ENCODE results near the gene UBE2Q1. TPM values are rescaled to one million over a fixed set of nuclear protein-coding genes. Genes with fewer than 3 reads are reported as not detected.

UBE2Q1 gene
- total and polyA plus RNA-seq, 2 of the 4 experiments (the other 2 are of a cell fraction) = 20.6 to 24.7 TPM

- Histone ChIP-seq H3K4me3 (ENCODE audit: insufficient read depth, low read depth, low read length) (no peak overlapping the region), H3K27ac (ENCODE audit: insufficient read depth, low read length) (no peak overlapping the region), H2BK120ac (ENCODE audit: low read depth, low read length) (no peak overlapping the region), H2BK20ac (ENCODE audit: low read depth, low read length) (no peak overlapping the region), H3K14ac (replicated peaks; ENCODE audit: low read depth, low read length) (no peak overlapping the region), H4K20me1 (ENCODE audit: insufficient read depth, low read length) (peaks cover 18% of the 10 kb centered on the region), H3K27me3 (ENCODE audit: control insufficient read depth, insufficient read depth, low read length) (peaks cover 30% of the 10 kb centered on the region), H3K4me2 (ENCODE audit: low read depth, low read length) (no peak overlapping the region), H3K79me1 (ENCODE audit: low read depth in 1 of 2, low read length in 2 of 2) (no peaks in the 10 kb centered on the region), H2AK5ac (ENCODE audit: low read depth, low read length) (no peak overlapping the region), H3K9ac (ENCODE audit: low read depth, low read length) (no peak overlapping the region), H3K4ac (ENCODE audit: low read depth, low read length) (no peak overlapping the region), H3K4me1 (ENCODE audit: control insufficient read depth, insufficient read depth, low read length) (peaks cover 4% of the 10 kb centered on the region; the same call in 1 of the 2 replicates), H3K9me1 (ENCODE audit: insufficient read depth, low read length) (peaks cover 4% of the 10 kb centered on the region; the same call in 1 of the 2 replicates), H3K9me3 (ENCODE audit: control insufficient read depth, insufficient read depth, low read length) (no peaks in the 10 kb centered on the region), H4K91ac (ENCODE audit: insufficient read depth, low read depth, low read length) (no peak overlapping the region), H2BK5ac (ENCODE audit: low read depth, low read length, poor library complexity, severe bottlenecking) (no peak overlapping the region), H4K5ac (ENCODE audit: low read depth, low read length) (no peak overlapping the region), H4K8ac (ENCODE audit: low read depth in 2 of 2, low read length in 2 of 2) (no peak overlapping the region), H3K36me3 (ENCODE audit: control insufficient read depth, insufficient read depth, low read length) (0 out of 2 replicates have a peak, but pooled peaks cover 2% of the 10 kb centered on the region), H3K23ac (ENCODE audit: low read depth, low read length) (no peak overlapping the region), H2AK9ac (replicated peaks; ENCODE audit: low read depth, low read length, poor library complexity) (no peak overlapping the region), H3K18ac (ENCODE audit: low read depth, low read length) (no peak overlapping the region), H3K56ac (ENCODE audit: extremely low read depth, insufficient read depth, low read length) (no peak overlapping the region), H2BK15ac (ENCODE audit: low read depth, low read length) (no peak overlapping the region), H2AFZ (replicated peaks; ENCODE audit: low read length, poor library complexity) (no peak overlapping the region)
- TF ChIP-seq CHD1 (IDR thresholded peaks at IDR 0.05; ENCODE audit: low read depth, low read length) (no peak), MAZ (IDR thresholded peaks at IDR 0.05; ENCODE audit: borderline replicate concordance, low read depth, low read length) (no peak), MXI1 (IDR thresholded peaks at IDR 0.05; ENCODE audit: borderline replicate concordance, low read depth, low read length) (no peak), CEBPB (IDR thresholded peaks at IDR 0.05; ENCODE audit: low read depth, low read length) (no peak), ELK1 (IDR thresholded peaks at IDR 0.05; ENCODE audit: borderline replicate concordance, low read depth, low read length) (no peak), NFE2L2 (IDR thresholded peaks at IDR 0.05; ENCODE audit: low read depth, low read length) (no peak), FOS (IDR thresholded peaks at IDR 0.05; ENCODE audit: low read depth, low read length) (no peak), CTCF (conservative IDR thresholded peaks at IDR 0.05; ENCODE audit: low read depth, low read length) (no peak), RAD21 (IDR thresholded peaks at IDR 0.05; ENCODE audit: low read length) (no peak), SMC3 (IDR thresholded peaks at IDR 0.05; ENCODE audit: low read depth, low read length) (no peak), MAFK (IDR thresholded peaks at IDR 0.05; ENCODE audit: low read depth, low read length) (no peak), POLR2A (IDR thresholded peaks at IDR 0.05; ENCODE audit: low read depth, low read length) (no peak), BHLHE40 (IDR thresholded peaks at IDR 0.05; ENCODE audit: low read depth, low read length) (no peak), RFX5 (IDR thresholded peaks at IDR 0.05; ENCODE audit: low read depth, low read length) (no peak), RCOR1 (IDR thresholded peaks at IDR 0.05; ENCODE audit: insufficient replicate concordance, low read length) (no peak), USF2 (IDR thresholded peaks at IDR 0.05; ENCODE audit: low read depth, low read length) (no peak)
- ATAC-seq (ENCODE audit: low read depth) (no peak), DNase-seq (no peak)
- BruUV-seq (replicated peaks) = no TSS peak
- dilution Hi-C loops (cut with HindIII; ENCODE audit: low sequenced_read_pairs, unreplicated experiment) = no loop called here
- ChIA-PET POLR2A (ENCODE audit: unreplicated experiment) (no interaction called here), CTCF (no interaction called here)
- in situ Hi-C loops (cut with MboI; ENCODE audit: low sequenced_read_pairs) = no loop called here
- 60% methylated on average over 3 of the region's 10 CpGs; no CpG with 5 or more reads in 1 of the 2 experiments for WGBS, 2 experiments (ENCODE audit: extremely low coverage in 2 of 2, insufficient read length in 1 of 2)
- intact Hi-C loops (cut with micrococcal nuclease) = no loop called here
Measured at GRCh38 chr1:154572468-154573167, 14.2 kb upstream of the UBE2Q1 start.

Measured in IMR-90 (cell line).